Mucosa of gallbladder (tissue), 1 donor: ENCODE data around the gene MEN1. TPM values are rescaled to one million over a fixed set of nuclear protein-coding genes. Genes with fewer than 3 reads are reported as not detected.
"Not testable (repeated sequence)": the region's sequence is repeated elsewhere in the genome, so short reads cannot be mapped to it uniquely, and the experiment has no call there.

Experiments used
- DNase-seq: peaks from one replicate; pipeline ENCODE4 v3.0.0-alpha.2; 2020; ENCODE audit warnings: low spot score
- total RNA-seq: library from RNA; stranded (reverse); gene quantifications from one replicate; pipeline ENCODE4 v1.2.1, GENCODE V29; 2021
- donor health status: DM: no; HTN: no; CAD: no.

Gene MEN1
- total RNA-seq, 1 donor from 2014 or later, result 34.8 TPM

DNA sequence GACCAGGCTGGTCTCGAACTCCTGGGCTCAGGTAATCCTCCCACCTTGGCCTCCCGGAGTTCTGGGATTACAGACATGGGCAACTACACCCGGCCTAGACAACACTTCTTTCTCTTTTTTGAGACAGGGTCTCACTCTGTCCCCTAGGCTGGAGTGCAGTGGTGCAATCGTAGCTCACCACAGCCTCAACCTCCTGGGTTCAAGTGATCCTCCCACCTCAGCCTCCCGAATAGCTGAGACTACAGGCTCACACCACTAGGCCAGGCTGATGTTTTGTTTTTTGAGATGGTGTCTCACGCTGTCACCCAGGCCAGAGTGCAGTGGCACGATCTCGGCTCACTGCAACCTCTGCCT, 35.4 kb upstream of the MEN1 start:
- DNase-seq, result not testable (repeated sequence)

- no peak for DNase-seq
Measured at GRCh38 chr11:64845129-64845775, 34.9 kb upstream of the MEN1 start.

GRCh38 chr11:64844330-64845128, 34.2 kb upstream of the MEN1 start, which contains the start of gene CDC42BPG:
Gene CDC42BPG, minus strand, starts transcription at chr11:64844653. Its CDS starts 84 bp downstream, at chr11:64844569.
- DNase-seq, result peak; percentile 78

DNA sequence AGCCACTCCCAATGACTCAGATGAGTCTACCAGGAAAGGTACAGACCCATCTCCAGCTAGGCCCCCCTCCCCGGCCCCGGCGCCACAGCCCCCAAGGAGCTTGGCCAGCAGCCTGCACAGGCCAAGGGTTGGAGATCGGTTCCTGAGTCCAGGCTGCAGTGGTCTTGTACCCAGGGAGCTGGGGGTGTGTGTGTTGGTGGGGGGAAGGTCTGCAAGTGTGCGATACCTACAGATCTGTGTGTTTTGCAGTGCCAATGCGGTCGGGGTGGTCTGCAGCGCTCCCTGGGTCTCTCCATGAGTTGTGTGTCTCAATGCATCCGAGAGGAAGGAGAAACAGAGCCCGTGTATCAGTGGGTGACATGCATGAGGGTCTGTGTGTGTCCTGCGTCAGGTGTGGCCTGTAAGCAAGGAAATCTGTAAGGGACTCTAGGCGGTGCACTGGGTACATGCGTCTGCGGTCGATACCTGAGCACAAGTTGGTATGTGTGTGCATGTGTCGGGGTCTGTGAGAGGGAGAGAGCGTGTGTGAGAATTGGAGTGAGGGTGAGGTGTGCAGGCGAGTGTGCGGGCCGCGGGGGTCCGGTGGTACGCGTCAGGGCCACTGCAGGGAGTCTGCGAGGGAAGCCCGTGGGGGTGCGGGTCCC, 33.5 kb upstream of the MEN1 start:
- DNase-seq, result no peak

DNA sequence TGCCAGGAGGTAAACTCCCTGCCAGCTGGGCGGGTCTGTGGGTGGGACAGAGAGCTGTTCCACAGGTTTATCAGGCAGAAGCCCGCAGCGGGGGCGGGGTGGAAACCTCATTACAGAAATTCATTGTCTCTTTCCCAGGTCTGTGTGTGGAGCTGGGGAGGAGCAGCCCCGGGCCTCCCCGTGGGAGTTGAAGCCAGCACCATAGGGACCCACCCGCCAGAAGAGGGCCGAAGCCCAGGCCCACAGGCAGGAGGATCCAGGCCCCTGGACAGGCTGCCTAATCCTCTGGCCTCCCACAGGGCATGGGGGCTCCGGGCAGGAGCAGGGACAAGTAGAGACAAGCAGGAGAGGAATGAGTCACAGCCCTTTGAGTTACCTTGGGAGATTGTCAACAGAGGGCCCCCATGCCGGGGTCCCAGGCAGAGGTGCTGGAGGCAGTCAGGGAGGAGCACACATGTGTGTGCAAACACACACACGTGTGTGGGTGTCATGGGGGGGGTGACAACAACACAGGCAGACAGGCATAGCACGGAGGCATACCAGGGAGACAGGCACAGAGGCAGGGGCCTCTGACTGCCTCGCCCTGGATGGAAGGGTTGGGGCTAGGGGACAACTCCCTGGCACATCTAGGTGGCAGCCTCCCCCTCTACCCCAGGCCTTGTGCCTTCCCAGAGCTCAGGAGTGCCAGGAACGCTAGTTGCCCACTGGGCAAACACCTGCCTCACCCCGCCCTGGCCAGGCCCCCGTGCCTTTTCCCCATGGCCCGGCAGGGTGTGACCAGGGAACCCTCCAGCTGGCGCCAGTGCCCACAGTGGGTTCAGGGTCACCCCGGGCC, 32.7 kb upstream of the MEN1 start:
- peak; percentile 55 for DNase-seq

GRCh38 chr11:64842366-64842759, 32.0 kb upstream of the MEN1 start:
- DNase-seq, result no peak

DNA sequence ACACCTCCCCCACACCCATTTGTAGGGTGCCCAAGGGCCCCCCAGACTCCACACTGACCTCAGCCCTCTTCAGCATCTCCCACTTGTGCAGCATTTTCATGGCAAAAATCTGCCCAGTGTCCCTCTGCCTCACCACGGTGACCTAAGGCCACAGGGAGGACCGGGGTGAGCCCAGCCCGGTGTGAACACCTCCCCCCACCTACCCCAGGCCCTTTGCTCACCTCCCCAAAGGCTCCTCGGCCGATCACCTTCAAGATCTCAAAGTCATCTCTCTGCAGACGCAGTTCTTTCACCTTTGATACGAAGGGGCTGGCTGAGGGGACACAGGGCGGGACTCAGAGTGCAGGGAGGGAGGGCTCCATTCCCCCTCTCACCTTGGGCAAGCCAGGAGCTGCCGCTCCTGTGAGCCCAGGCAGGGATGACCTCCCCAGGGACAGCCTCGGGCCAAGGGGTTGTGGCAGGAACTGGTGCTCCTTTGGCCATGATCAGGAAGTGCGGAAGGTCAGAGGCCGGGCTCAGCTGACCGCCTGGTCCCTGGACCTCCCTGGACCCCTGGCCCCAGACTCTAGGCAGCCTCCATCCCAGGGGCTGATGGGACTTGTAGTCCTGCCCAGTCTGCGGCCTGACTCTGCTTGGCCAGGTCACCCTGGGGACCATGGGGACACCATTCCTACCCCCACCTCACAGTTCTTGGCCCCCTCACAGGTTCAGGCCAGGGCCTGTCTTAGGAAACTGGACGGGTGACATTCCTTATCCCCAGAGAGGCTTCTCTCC, 31.4 kb upstream of the MEN1 start:
- no peak for DNase-seq

DNA sequence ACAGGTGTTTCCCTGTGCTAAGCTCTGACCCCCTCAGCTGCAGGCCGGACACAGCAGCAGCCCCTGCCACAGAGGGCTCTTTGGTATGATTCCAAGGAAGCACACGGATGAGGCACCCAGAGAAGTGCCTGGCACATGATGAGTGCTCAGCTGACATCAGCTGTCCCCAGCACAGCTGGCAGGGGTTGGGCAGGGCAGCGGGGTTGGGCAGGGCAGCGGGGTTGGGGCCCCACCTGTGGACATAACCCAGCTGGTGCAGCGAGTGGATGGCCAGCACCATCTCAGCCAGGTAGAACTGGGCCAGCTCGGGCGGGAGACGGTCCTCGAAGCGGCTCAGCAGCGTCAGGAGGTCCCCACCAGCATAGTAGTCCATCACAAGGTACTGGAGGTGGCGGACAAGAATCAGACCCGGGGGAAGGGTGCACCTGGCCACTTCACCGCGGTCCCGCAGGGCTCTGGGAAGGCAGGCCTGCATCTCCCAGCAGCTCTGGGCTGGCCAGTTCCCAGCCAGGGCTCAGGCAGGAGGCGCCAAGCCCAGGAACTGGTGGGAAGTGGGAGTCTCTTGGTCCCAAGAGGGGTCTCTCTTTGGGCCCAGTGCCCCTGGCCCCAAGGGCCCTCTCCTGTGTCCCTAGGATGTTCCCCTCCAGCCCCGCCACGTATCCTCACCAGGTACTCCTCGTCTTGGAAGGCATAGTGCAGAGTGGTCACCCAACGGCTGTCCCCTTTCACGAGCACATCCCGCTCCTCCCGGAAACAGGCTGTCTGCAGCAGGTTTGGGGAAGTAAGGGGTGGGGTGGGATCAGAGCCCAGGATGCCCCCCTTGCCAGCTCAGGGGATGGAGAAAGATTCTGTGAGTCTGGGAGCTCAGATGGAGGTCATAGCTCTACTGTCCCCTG, 29.8 kb upstream of the MEN1 start:
- DNase-seq, result no peak

DNA sequence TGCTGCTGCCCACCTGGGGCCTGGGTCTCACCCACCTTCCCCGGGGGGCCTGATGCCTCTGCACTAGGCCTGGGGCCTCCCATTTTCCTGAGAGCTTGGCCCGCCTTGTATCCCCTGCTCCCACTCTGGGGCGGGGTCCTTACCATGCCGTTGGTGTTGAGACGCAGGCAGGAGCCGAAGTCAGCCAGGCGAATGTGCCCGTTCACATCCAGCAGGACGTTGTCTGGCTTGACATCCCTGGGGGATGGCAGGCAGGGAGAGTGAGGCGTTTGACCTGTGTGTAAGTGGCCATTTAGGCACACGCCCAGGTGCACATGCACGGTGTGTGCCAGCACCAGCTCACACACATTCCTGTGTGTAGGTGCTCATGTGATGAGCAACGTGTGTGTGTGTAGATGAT, 29.0 kb upstream of the MEN1 start:
- no peak for DNase-seq

DNA sequence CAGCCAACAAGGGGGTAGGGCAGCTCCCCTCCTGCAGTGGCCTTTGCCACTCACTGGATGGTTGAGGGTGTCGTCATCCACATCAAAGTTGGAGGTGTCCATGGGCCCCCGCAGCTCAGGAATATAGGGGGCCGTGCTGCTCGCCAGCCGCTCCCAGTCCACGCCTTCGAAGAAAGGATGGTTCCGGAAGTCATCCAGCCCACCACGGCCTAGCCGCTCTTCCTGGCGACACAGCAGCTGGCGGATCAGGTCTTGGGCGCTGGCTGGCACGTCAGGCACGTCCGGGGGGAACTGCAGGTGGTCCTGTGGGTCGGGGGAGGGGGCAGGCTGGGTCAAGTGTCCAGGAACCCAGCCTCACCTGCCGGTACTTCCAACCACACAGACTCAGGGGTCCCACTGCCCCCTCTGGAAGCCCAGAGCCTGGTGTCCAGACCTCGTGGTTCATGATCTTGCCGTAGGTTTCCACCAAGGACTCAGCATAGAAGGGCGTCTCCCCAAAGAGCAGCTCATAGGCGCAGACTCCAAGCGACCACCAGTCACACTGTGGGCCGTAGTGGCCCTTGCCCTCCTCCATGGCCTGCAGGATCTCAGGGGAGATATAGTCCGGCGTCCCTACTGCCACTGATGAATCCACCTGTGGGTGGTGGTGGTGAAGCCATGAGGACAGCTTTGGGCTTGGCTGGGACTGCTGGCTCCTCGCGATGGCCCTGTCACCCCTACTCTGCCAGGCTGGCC, 28.4 kb upstream of the MEN1 start:
- DNase-seq, result no peak

DNA sequence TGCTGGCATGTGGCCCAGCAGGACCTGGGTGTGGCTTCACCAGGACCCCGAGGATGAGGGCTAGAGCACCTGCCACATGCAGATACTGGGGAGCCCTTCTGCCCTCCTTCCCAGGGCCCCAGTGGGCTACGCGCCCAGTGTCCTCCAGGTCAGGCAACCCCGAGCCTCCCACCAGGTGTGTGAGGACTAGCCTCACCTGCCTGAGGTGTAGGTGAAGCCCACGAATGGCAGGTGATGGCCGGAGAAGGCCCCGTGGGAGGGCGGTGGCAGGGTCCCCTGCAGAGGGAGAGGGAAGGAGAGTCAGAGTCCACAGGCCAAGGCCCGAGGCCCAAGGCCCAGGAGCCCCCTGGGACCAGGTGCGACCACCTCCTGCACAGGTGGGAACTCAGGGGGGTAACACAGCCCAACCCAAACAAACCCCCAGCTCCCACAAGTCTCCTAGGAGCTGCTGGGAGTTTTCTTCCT, 27.6 kb upstream of the MEN1 start:
- DNase-seq, result no peak

DNA sequence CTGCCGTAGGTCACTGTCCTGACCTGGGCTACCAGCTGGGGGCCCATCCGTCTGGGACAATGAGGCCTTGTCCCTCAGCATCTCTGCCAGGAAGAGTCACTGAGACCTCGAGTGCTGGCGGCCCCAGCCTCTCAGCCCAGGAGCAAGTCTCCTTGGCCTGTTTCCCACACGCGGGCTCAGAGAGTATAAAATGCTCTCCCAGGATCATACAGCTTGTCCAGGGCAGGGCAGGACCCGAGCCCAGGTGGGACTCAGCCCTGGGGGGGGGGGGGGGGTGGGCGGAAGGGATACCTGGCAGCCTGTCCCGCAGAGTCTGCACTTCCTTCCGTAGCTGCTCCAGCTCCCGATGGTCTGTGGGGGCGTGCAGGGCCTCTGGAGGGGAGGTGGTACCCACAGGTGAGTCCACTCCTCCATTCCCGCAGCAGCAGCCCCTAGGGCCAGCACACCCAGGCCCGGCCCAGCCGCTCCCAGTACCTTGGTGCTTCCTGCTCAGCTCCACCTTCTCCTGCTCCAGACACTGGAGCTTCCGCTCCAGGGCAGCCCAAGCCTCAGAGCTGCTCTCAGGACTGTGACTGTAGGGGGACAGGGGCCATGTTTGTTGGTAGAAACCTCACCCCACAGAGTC, 26.2 kb upstream of the MEN1 start:
- DNase-seq, result no peak

- no peak for DNase-seq
Measured at GRCh38 chr11:64835616-64836447, 25.5 kb upstream of the MEN1 start.

DNA sequence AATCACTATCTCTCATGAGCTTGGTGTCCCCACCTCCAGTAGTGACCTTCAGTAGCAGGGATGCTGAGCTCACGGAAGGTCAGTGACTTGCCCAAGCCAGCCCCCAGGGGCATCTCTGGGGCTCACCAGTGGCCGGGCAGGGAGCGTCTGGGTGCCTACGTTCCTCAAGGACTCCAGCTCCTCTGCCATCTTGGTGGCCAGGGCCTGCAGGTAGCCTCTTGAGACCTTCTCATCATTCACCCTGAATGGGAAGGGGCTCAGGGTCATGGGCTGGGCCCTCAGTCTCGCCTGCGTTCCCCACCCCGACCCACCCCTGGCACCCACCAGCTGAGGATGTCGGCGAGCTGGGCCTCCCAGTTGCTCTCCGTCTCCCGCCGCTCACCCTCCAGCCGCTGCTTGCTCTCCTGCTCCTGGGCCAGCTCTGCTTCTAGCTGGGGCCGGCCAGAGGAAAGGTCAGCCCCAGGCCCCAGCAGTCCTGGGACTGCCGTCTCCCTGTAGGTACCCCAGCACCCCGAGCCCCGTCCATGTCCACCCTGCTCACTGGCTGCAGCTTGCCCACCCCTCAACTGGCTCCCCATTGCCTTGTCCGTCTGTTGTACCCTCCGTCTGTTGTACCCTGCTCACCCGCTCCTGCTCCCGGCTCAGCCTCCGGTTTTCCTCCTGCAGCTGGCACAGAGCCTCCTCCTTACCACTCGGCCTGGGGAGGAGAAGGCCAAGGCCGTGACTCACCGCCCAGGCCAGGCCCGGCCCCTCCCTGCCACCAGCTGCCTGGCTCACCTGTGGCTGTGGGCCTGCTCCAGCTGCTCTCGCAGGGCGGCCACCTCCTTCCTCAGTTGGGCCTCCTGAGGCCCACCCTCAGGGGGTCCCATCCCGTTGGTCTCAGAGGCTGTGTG, 24.6 kb upstream of the MEN1 start:
- DNase-seq, result no peak

DNA sequence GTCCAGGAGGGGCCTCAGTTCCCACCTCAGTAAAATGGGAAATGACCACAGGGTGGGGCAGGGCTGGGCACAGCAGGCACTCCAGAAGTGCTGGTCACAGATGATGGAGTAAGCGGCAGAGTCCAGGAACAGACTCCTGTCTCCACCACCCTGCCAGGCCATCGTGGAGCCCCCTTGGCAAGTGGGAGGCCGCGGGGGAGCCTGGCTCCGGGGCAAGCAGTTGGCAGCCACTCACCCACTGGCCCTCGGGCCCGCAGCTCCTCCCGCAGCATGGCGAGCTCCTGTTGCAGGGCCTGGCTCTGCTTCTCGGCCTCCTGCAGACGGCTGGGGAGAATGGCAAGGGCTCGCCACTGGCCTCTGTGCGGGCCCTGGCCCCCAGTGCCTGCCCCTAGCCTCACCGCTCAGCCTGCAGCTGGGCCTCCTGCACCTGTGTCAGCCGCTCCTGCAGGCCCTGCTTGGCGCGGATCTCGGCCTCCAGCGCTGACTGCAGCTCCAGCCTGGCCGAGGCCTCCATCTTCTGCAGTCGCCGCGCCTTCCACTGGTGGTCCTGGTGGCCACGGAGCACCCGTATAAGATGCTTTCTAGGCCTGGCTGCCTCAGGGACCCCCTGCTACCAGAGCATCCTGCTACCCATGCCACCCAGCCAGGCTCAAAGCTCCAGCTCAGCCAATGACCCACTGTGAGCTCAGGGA, 23.8 kb upstream of the MEN1 start:
- no peak for DNase-seq

DNA sequence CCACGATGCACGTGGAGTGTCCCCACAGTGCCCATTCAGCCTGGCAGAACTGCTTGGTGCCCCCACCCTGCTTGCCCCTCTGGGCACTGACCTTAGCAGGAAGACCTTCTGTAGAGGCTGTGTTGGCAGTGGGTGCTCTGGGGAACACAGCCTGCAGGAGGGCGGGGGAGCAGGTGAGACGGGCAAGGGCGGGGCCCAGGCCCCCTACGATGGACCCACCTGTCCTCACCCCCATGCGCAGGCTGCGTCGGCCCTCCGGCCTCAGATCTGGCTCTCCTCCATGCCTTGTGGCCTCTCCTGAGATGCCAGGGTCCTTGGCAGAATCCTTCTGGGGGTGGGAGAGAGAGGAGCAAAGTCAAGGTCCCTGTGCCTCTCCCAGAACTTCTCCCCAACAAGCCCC, 23.2 kb upstream of the MEN1 start:
- DNase-seq, result no peak

GRCh38 chr11:64833198-64833502, 22.8 kb upstream of the MEN1 start:
- no peak for DNase-seq
